Pons (tissue), 1 donor: ENCODE results near the gene ABCD4.

ENCODE experiments used
- DNase-seq: peaks from one replicate; pipeline ENCODE4 v3.0.0-alpha.2; 2016; ENCODE audit warnings: low spot score

The ABCD4 gene

DNA sequence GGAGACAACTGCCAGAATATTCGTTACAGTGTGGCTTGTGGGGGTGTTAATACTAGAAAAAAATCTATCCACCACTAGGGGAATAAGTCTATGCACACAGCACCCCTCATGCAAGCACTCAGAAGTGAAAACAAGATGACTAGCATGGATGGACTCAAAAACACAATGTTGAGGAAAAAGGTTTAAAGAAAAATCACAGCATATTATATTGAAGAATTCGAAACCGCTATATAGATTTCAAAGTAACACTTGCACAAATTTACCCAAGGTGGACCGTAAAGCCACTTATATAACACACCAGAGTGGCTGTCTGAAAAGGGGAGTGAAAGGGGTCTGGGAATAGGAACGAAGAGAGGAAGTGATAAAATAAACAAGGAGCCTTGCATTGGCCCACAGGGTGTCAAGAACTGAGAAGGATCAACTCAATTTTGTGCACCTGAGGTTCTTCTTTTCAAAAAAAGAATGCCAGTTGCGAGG lies 544 bp downstream of the ABCD4 start:
- peak; percentile 77 for DNase-seq

GRCh38 chr14:74301594-74302151 lies 1.1 kb downstream of the ABCD4 start:
- DNase-seq, result no peak

GRCh38 chr14:74299061-74299545 lies 3.6 kb downstream of the ABCD4 start:
- peak; percentile 42 for DNase-seq

DNA sequence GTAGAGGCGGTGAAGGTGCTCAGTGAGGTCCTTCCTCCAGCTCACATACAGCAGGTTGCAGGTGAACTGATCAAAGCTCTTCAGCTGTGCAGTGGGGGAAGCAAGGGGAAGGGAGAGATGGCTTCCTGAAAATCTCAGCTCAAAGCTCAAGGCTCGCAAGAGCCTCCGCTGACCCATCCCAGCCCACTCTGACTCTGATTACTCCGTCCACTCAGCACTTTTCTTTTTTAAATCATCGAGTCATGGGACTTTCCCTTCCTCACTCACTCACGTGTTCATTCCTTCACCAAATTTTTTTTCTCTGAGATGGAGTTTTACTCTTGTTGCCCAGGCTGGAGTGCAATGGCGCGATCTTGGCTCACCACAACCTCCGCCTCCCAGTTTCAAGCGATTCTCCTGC lies 4.7 kb downstream of the ABCD4 start:
- no peak for DNase-seq

GRCh38 chr14:74296037-74296467 lies 6.7 kb downstream of the ABCD4 start:
- no peak for DNase-seq

DNA sequence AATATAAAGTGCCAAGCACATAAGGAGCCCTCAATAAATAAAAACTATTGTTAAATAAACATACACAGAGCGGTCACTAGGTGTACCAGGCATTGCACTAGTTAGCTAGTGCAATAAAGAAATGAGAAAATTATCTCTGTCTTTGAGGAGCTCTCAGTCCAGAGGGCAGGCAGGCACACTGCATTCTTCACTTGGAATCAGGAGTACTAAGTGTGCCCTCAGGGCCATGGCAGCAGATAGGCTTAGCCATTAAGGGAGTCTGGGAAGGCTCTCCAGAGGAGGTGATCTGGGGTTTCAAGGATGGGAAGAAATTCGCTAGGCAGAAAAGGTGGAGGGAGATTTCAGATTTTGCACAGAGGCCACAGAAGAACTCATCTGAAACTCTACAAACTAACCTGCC lies 9.1 kb downstream of the ABCD4 start:
- DNase-seq, result no peak

DNA sequence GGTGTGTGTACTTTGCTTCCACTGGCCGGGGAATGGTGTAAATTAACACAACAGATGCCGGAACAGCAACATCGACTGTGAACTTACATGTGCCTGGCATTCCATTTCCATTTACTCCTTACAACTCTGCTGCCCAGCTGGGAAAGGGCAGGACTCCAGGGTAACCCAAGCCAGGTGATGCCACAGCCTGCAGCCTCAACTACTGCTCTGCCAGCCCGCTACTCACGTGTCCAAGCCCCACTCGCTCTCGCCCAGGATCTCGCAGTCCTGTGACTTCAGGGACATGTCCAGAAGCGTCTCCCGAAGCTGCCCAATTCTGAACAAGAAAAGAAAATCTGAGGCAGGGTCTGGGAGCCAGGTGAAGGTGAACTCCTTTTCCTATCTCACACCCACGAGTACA lies 10.7 kb downstream of the ABCD4 start:
- no peak for DNase-seq

DNA sequence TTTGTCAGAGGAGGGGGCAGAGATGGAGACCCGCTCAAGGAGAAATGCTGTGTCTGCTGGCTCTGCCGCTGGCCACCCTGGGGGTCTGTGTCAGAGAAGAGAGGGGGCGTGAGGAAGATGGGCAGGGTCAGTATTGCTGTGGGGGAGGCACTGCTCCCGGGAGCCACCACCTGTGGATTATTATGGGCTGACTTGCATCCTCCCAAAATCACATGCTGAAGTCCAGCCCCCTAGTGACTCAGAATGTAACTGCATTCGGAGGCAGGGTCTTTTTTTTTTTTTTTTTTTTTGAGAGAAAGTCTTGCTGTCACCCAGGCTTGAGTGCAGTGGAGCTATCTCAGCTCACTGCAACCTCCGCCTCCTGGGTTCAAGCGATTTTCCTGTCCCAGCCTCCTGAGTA lies 12.3 kb downstream of the ABCD4 start:
- no peak for DNase-seq

- DNase-seq, result no peak
These were observed 12.9 kb downstream of the ABCD4 start for GRCh38 chr14:74289801-74290200.

- no peak for DNase-seq
These were observed 16.0 kb downstream of the ABCD4 start for GRCh38 chr14:74286736-74287135.

- peak; percentile 85 for DNase-seq
These were observed 21.7 kb downstream of the ABCD4 start for GRCh38 chr14:74281069-74281468.

GRCh38 chr14:74278080-74278479 lies 24.7 kb downstream of the ABCD4 start:
- no peak for DNase-seq

GRCh38 chr14:74275241-74275841 lies 27.4 kb downstream of the ABCD4 start:
- no peak for DNase-seq

GRCh38 chr14:74271365-74271764 lies 31.4 kb downstream of the ABCD4 start:
- DNase-seq, result no peak

GRCh38 chr14:74270382-74271177 lies 32.2 kb downstream of the ABCD4 start:
- peak; percentile 92 for DNase-seq

GRCh38 chr14:74267588-74267987 lies 35.1 kb downstream of the ABCD4 start:
- no peak for DNase-seq

DNA sequence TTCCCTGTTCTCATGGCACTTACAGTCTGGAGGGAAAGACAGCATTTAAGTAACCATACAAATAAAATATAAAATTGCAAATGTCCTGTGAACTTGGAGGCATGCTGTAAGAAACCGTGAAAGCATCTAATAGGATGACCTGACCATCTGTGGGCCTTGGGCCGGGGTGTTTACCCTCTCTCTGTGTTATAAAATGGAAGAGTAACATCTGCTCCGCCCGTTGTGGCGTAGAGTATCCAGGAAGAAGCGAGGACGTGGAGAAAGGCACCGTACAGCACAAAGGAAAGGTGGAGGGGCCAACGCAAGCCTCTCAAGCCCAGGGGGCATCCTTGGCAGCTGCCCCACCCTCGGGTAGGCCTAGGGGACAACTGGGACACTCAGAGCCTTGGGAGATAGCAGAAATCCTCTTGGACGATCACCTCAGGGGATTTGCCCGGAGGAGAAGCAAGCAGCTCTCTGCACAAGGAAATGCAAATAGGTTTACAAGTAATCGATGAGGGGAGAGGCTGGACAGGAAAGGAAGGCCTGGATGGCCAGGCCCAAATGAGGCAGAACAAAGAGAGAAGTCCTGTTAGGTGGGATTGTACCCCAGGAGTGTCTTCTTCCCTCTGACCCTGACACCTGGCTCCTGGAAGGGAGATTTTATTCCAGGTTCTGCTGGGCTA lies 37.3 kb downstream of the ABCD4 start:
- DNase-seq, result no peak

DNA sequence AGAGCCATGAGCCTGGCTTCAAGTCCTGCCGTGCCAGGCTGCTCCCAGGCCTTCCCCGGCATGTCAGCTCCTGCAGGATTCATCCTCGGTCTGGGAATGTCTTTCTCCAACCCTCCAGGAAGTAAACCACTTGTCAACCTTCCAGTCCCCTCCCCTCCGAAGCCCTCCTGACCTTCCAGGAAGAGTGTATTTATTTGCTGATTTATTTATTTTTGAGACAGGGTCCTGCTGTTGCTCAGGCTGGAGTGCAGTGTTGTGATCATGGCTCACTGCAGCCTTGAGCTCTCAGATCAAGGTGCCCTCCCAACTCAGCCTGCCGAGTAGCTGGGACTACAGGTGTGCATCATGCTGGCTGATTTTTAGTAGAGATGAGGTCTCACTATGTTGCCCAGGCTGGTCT lies 38.8 kb downstream of the ABCD4 start:
- no peak for DNase-seq

DNA sequence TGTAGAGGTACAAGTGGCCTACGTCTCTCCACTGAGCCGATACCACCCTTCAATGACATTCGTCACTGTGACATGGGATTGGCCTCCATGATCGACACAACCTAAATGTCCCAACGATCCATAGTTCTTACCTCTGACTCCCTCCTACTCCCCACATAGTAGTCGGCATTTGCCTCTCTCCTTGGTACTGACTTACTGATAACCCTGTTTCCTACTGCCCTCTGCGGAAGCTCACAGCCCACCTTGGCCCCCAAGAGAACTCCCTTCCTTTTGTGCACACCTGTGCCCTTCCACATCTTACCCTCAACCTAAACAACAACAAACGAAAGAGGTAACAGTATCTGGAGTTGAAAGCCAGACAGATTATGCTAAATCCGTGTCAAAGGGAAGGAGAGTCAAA lies 39.6 kb downstream of the ABCD4 start:
- DNase-seq, result no peak

GRCh38 chr14:74262076-74262475 lies 40.7 kb downstream of the ABCD4 start:
- no peak for DNase-seq

- DNase-seq, result no peak
These were observed 41.4 kb downstream of the ABCD4 start for GRCh38 chr14:74261288-74261687.

GRCh38 chr14:74260525-74261233 lies 42.1 kb downstream of the ABCD4 start:
- no peak for DNase-seq
